SK-N-SH (cell line): Measurements from ENCODE around the gene PDS5A. TPM values are rescaled to one million over a fixed set of nuclear protein-coding genes. Genes with fewer than 3 reads are reported as not detected.

Source experiments
- CTCF ChIA-PET: fragments of 300-600, 350-600 bp; formaldehyde crosslinking; extraction: SDS; loops from one replicate; lab custom pipeline; 2021; lab: Yijun Ruan, JAX
- POLR2A ChIA-PET: fragments of 350-600 bp; sonication (Branson Sonifier 250); formaldehyde crosslinking; extraction: SDS; loops from one replicate; lab custom pipeline; 2020; ENCODE audit warnings: antibody characterized with exemption, inconsistent platforms; lab: Yijun Ruan, JAX
- DNase-seq: peaks from one replicate; pipeline ENCODE4 v3.0.0; 2012
- H2AFZ ChIP-seq: fragments of 200-600 bp; sonication (generic); 2 replicates; pipeline ENCODE4 v1.8.1; 2016; ENCODE audit warnings: antibody characterized with exemption, mild to moderate bottlenecking, low read depth
- H3F3A ChIP-seq: fragments of 200-600 bp; sonication (generic); replicated peaks from 2 replicates; pipeline ENCODE3; 2016; ENCODE audit warnings: antibody characterized with exemption, mild to moderate bottlenecking; ENCODE audit not compliant: insufficient read depth
- H3K27ac ChIP-seq, 2 experiments: fragments of 200-500 bp in 1 of 2; fragments of 200-600 bp in 1 of 2; sonication (Bioruptor generic) in 1 of 2; sonication (generic), shearing (Covaris generic) in 1 of 2; 2 replicates each; pipeline versions ENCODE4 v1.5.1 to v1.6.1; 2014 to 2016; ENCODE audit warnings: low read depth in 2 of 2, inconsistent platforms in 1 of 2, low read length in 1 of 2, mild to moderate bottlenecking in 1 of 2, mixed read lengths in 1 of 2
- H3K27me3 ChIP-seq: fragments of 200-600 bp; sonication (generic), shearing (Covaris generic); 2 replicates; pipeline ENCODE4 v1.6.1; 2016; ENCODE audit warnings: mixed run types; ENCODE audit not compliant: insufficient read depth
- H3K36me3 ChIP-seq, 2 experiments: fragments of 200-500 bp in 1 of 2; fragments of 200-600 bp in 1 of 2; sonication (Bioruptor generic) in 1 of 2; sonication (generic) in 1 of 2; replicated peaks in 1 of 2; 2 replicates each; pipeline versions ENCODE3 to v1.5.1; 2014 to 2016; ENCODE audit warnings: low read length in 1 of 2, mild to moderate bottlenecking in 1 of 2; ENCODE audit not compliant: insufficient read depth in 2 of 2, control insufficient read depth in 1 of 2
- H3K4me1 ChIP-seq, 2 experiments: fragments of 200-500 bp in 1 of 2; fragments of 200-600 bp in 1 of 2; sonication (Bioruptor generic) in 1 of 2; sonication (generic), shearing (Covaris generic) in 1 of 2; 2 replicates each; pipeline versions ENCODE4 v1.5.1 to v1.6.1; 2014 to 2016; ENCODE audit warnings: low read depth in 1 of 2, low read length in 1 of 2, mixed run types in 1 of 2; ENCODE audit not compliant: insufficient read depth in 2 of 2, control insufficient read depth in 1 of 2
- H3K4me2 ChIP-seq: fragments of 200-600 bp; sonication (generic), shearing (Covaris generic); 2 replicates; pipeline ENCODE4 v1.6.1; 2017; ENCODE audit warnings: mixed run types
- H3K4me3 ChIP-seq, 2 experiments: fragments of 200-500 bp in 1 of 2; fragments of 200-600 bp in 1 of 2; sonication (Bioruptor generic) in 1 of 2; sonication (generic), shearing (Covaris generic) in 1 of 2; 2 replicates each; pipeline versions ENCODE4 v1.5.1 to v1.8.1; 2014 to 2016; ENCODE audit warnings: low read depth in 2 of 2, inconsistent platforms in 1 of 2, low read length in 1 of 2, mild to moderate bottlenecking in 1 of 2, mixed read lengths in 1 of 2, moderate library complexity in 1 of 2
- H3K79me2 ChIP-seq: fragments of 200-600 bp; sonication (generic); 2 replicates; pipeline ENCODE4 v1.8.1; 2017; ENCODE audit warnings: mild to moderate bottlenecking; ENCODE audit not compliant: insufficient read depth
- H3K9ac ChIP-seq: fragments of 200-600 bp; sonication (generic); 2 replicates; pipeline ENCODE4 v1.6.1; 2017; ENCODE audit warnings: mixed run types
- H3K9me2 ChIP-seq: fragments of 200-600 bp; sonication (generic); 2 replicates; pipeline ENCODE4 v1.6.1; 2017; ENCODE audit warnings: mixed run types
- H3K9me3 ChIP-seq: fragments of 200-600 bp; sonication (generic); 2 replicates; pipeline ENCODE4 v1.6.1; 2017; ENCODE audit warnings: mixed run types, mild to moderate bottlenecking, moderate library complexity
- H4K20me1 ChIP-seq: fragments of 200-600 bp; sonication (generic); 2 replicates; pipeline ENCODE4 v1.6.1; 2017; ENCODE audit warnings: mild to moderate bottlenecking, mixed run types; ENCODE audit not compliant: insufficient read depth
- ELF1 ChIP-seq: IDR thresholded peaks from 2 replicates; pipeline ENCODE4 v1.4.0; 2012
- FOXM1 ChIP-seq: IDR thresholded peaks from 2 replicates; pipeline ENCODE4 v1.4.0; 2012; ENCODE audit warnings: low read depth, mild to moderate bottlenecking
- GATA2 ChIP-seq: sonication (generic); formaldehyde crosslinking; IDR thresholded peaks from 2 replicates; pipeline ENCODE4 v1.5.0; 2020; ENCODE audit warnings: mild to moderate bottlenecking, missing genetic modification reagents
- JUND ChIP-seq: IDR thresholded peaks from 2 replicates; pipeline ENCODE4 v1.4.0; 2012
- NFIC ChIP-seq: IDR thresholded peaks from 2 replicates; pipeline ENCODE4 v1.4.0; 2012; ENCODE audit warnings: borderline replicate concordance
- NRF1 ChIP-seq: IDR thresholded peaks from 2 replicates; pipeline ENCODE4 v1.6.1; 2012; ENCODE audit warnings: low read depth, mild to moderate bottlenecking, low read length
- POLR2AphosphoS5 ChIP-seq: IDR thresholded peaks from 2 replicates; pipeline ENCODE4 v1.6.1; 2012; ENCODE audit warnings: low read depth, low read length
- RAD21 ChIP-seq: IDR thresholded peaks from 2 replicates; pipeline ENCODE4 v1.6.1; 2012; ENCODE audit warnings: mild to moderate bottlenecking, low read length
- RCOR1 ChIP-seq: fragments of 150-350 bp; IDR thresholded peaks from 2 replicates; pipeline ENCODE4 v1.6.1; 2017; ENCODE audit warnings: antibody characterized with exemption, low read length
- RFX5 ChIP-seq: IDR thresholded peaks from 2 replicates; pipeline ENCODE4 v1.6.1; 2012; ENCODE audit warnings: mild to moderate bottlenecking, improper control_type of control experiment, low read length
- SIN3A ChIP-seq: IDR thresholded peaks from 2 replicates; pipeline ENCODE4 v1.6.1; 2012; ENCODE audit warnings: low read depth, mild to moderate bottlenecking, low read length, moderate library complexity, borderline replicate concordance
- SMC3 ChIP-seq: IDR thresholded peaks from 2 replicates; pipeline ENCODE4 v1.6.1; 2012; ENCODE audit warnings: low read depth, low read length, improper control_type of control experiment
- TCF12 ChIP-seq: IDR thresholded peaks from 2 replicates; pipeline ENCODE4 v1.4.0; 2012
- TEAD4 ChIP-seq: IDR thresholded peaks from 2 replicates; pipeline ENCODE4 v1.4.0; 2012; ENCODE audit warnings: mild to moderate bottlenecking, borderline replicate concordance; ENCODE audit not compliant: insufficient read depth
- YY1 ChIP-seq: IDR thresholded peaks from 2 replicates; pipeline ENCODE4 v1.4.0; 2012; ENCODE audit warnings: low read depth, mild to moderate bottlenecking
- whole genome bisulfite sequencing: methylation state at CpG from one replicate; pipeline ENCODE4 v1.1.6; 2017; ENCODE audit warnings: low lambda C conversion rate; 5-methylcytosine and 5-hydroxymethylcytosine counted together
- polyA plus RNA-seq, 3 experiments: library from polyadenylated mRNA; depleted of rRNA; stranded (reverse); fragments of >200 nt; gene quantifications; 2 replicates each; pipeline ENCODE4 v1.2.3, GENCODE V29; 2012
- TF ChIP-seq, protein P1 (sequence below): IDR thresholded peaks from 2 replicates; pipeline ENCODE4 v1.6.1; 2012; ENCODE audit warnings: mild to moderate bottlenecking, low read depth, low read length, moderate library complexity
- TF ChIP-seq, protein P2 (sequence below): IDR thresholded peaks from 2 replicates; pipeline ENCODE4 v1.4.0; 2012; ENCODE audit warnings: low read depth, borderline replicate concordance
- TF ChIP-seq, protein P3 (sequence below): IDR thresholded peaks from 2 replicates; pipeline ENCODE4 v1.4.0; 2012; ENCODE audit warnings: low read depth
- TF ChIP-seq, protein P4 (sequence below): fragments of 150-350 bp; IDR thresholded peaks from 2 replicates; pipeline ENCODE4 v1.6.1; 2017; ENCODE audit warnings: antibody characterized with exemption, low read length, low read depth, borderline replicate concordance
- TF ChIP-seq, protein P5 (sequence below): fragments of 200-600 bp; sonication (generic); IDR thresholded peaks from 2 replicates; pipeline ENCODE4 v1.6.1; 2017; ENCODE audit warnings: antibody characterized with exemption, mild to moderate bottlenecking, moderate library complexity

PDS5A gene
- polyA plus RNA-seq, 1 of the 3 experiments (the other 2 are of a cell fraction): 14.1 TPM

DNA sequence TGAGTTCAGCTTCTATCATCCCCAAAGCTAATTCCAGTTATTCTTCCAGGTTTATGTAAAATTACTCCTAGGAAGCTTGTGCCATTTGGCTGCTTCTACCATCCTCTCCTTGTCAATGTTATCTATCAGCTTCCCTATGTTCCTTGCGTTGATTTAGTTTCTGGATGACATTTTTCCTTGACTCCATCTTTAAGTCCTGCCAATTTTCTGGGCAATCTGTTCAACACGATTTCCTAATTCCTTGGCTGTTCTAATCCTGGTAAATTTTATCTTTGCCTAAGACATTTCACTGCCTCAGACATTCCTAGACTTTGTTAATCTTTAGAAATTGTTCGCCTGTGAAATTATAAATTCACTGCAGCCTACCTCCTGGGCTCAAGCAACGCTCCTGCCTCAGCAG, 125.1 kb downstream of the PDS5A start (continued):
- TF ChIP-seq, protein P1, sequence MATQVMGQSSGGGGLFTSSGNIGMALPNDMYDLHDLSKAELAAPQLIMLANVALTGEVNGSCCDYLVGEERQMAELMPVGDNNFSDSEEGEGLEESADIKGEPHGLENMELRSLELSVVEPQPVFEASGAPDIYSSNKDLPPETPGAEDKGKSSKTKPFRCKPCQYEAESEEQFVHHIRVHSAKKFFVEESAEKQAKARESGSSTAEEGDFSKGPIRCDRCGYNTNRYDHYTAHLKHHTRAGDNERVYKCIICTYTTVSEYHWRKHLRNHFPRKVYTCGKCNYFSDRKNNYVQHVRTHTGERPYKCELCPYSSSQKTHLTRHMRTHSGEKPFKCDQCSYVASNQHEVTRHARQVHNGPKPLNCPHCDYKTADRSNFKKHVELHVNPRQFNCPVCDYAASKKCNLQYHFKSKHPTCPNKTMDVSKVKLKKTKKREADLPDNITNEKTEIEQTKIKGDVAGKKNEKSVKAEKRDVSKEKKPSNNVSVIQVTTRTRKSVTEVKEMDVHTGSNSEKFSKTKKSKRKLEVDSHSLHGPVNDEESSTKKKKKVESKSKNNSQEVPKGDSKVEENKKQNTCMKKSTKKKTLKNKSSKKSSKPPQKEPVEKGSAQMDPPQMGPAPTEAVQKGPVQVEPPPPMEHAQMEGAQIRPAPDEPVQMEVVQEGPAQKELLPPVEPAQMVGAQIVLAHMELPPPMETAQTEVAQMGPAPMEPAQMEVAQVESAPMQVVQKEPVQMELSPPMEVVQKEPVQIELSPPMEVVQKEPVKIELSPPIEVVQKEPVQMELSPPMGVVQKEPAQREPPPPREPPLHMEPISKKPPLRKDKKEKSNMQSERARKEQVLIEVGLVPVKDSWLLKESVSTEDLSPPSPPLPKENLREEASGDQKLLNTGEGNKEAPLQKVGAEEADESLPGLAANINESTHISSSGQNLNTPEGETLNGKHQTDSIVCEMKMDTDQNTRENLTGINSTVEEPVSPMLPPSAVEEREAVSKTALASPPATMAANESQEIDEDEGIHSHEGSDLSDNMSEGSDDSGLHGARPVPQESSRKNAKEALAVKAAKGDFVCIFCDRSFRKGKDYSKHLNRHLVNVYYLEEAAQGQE: no peak
- no peak for TF ChIP-seq ELF1
- no peak for TF ChIP-seq SIN3A

DNA sequence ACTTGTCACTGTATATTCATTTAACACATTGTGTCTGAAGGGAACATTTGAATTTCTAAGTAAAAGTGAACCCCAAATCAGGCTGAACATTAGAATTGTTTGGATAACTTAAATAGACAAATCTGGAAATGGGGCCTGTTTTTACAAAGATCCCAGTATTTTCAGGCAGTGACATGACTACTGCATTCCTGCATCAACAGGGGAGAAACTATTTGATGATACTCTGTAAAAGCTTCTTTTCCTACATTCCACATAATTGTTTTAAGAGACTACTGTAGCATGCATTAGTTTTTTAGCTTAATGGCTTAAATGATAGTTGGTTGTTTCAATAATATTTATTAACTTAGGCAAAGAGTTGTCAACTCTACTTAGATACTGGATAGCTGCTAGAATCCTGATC, 127.0 kb downstream of the PDS5A start:
- Histone ChIP-seq H3K9ac (no peak overlapping the region), H3K4me2 (no peak overlapping the region), H3K36me3 (peaks cover 50 to 57% of the 10 kb centered on the region in 2 experiments), H2AFZ (no peak overlapping the region), H3K27ac (no peak overlapping the region), H3K9me2 (no peaks in the 10 kb centered on the region), H3K4me3 (no peak overlapping the region), H3K79me2 (peaks cover 24% of the 10 kb centered on the region), H3K9me3 (peaks cover 8% of the 10 kb centered on the region; the same call in 1 of the 2 replicates), H4K20me1 (0 out of 2 replicates have a peak, but pooled peaks cover 3% of the 10 kb centered on the region), H3K27me3 (no peaks in the 10 kb centered on the region), H3K4me1 (peaks cover 0 to 4% of the 10 kb centered on the region in 2 experiments; a peak in 1 of 4 replicates), H3F3A (peaks cover 5% of the 10 kb centered on the region)
- DNase-seq: no peak
- CTCF ChIA-PET: interaction anchor here (1.4 kb wide), 1 partner anchor 128 kb away, joined by 3 read pairs; no protein-coding TSS in a partner anchor
- TF ChIP-seq TEAD4: no peak
- TF ChIP-seq NRF1: no peak
- TF ChIP-seq YY1: no peak
- no peak for TF ChIP-seq GATA2 (CRISPR knock-in tag)
- no peak for TF ChIP-seq JUND
- TF ChIP-seq FOXM1: no peak
- POLR2A ChIA-PET: no interaction called here

DNA sequence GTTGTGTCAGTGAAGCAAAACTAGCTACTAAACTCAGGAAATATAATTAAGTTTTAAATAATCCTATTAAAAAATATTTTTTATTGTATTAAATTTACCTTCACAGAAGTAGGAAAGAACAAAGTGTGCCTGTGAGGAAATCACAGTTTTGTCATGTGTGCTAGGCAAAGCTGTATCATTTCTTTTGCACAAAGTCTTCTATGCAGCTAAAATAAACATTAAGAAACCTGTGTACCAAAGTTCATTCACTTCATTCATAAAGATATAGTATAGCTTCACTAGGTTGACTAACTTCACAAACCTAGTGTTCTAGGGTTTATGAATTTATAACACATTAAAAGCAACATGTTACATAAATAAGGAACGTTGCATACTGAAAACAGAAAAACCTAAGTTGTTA, 131.0 kb downstream of the PDS5A start:
- no peaks in the 10 kb centered on the region for H3K9me3 ChIP-seq
- H3K36me3 ChIP-seq: peaks cover 40 to 62% of the 10 kb centered on the region in 2 experiments
- CTCF ChIA-PET: interaction anchor here (0.6 kb wide), 1 partner anchor 15 kb away, joined by 3 read pairs; no protein-coding TSS in a partner anchor
- WGBS: 97% methylated on average over 1 of the region's 1 CpG
- 0 out of 4 replicates have a peak, but pooled peaks cover 0 to 4% of the 10 kb centered on the region in 2 experiments for H3K4me1 ChIP-seq
- DNase-seq: no peak
- POLR2A ChIA-PET: no interaction called here
- H2AFZ ChIP-seq: no peak overlapping the region
- no peak overlapping the region for H3K4me3 ChIP-seq
- H3K79me2 ChIP-seq: no peaks in the 10 kb centered on the region; the same call in 1 of the 2 replicates
- H3K27ac ChIP-seq: no peak overlapping the region
- H3F3A ChIP-seq: no peaks in the 10 kb centered on the region
- H3K9ac ChIP-seq: no peak overlapping the region
- no peaks in the 10 kb centered on the region for H4K20me1 ChIP-seq
- H3K4me2 ChIP-seq: no peak overlapping the region
- H3K9me2 ChIP-seq: no peaks in the 10 kb centered on the region
- H3K27me3 ChIP-seq: no peaks in the 10 kb centered on the region
- no peak for TF ChIP-seq ELF1
- no peak for TF ChIP-seq RCOR1
- TF ChIP-seq NFIC: no peak
- TF ChIP-seq POLR2AphosphoS5: no peak
- TF ChIP-seq TCF12: no peak
- no peak for TF ChIP-seq RFX5
- TF ChIP-seq, protein P2, sequence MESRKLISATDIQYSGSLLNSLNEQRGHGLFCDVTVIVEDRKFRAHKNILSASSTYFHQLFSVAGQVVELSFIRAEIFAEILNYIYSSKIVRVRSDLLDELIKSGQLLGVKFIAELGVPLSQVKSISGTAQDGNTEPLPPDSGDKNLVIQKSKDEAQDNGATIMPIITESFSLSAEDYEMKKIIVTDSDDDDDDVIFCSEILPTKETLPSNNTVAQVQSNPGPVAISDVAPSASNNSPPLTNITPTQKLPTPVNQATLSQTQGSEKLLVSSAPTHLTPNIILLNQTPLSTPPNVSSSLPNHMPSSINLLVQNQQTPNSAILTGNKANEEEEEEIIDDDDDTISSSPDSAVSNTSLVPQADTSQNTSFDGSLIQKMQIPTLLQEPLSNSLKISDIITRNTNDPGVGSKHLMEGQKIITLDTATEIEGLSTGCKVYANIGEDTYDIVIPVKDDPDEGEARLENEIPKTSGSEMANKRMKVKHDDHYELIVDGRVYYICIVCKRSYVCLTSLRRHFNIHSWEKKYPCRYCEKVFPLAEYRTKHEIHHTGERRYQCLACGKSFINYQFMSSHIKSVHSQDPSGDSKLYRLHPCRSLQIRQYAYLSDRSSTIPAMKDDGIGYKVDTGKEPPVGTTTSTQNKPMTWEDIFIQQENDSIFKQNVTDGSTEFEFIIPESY: no peak
- TF ChIP-seq, protein P3, sequence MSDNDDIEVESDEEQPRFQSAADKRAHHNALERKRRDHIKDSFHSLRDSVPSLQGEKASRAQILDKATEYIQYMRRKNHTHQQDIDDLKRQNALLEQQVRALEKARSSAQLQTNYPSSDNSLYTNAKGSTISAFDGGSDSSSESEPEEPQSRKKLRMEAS: no peak
- TF ChIP-seq, protein P4, sequence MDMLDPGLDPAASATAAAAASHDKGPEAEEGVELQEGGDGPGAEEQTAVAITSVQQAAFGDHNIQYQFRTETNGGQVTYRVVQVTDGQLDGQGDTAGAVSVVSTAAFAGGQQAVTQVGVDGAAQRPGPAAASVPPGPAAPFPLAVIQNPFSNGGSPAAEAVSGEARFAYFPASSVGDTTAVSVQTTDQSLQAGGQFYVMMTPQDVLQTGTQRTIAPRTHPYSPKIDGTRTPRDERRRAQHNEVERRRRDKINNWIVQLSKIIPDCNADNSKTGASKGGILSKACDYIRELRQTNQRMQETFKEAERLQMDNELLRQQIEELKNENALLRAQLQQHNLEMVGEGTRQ: no peak
- TF ChIP-seq RAD21: no peak
- TF ChIP-seq, protein P5, sequence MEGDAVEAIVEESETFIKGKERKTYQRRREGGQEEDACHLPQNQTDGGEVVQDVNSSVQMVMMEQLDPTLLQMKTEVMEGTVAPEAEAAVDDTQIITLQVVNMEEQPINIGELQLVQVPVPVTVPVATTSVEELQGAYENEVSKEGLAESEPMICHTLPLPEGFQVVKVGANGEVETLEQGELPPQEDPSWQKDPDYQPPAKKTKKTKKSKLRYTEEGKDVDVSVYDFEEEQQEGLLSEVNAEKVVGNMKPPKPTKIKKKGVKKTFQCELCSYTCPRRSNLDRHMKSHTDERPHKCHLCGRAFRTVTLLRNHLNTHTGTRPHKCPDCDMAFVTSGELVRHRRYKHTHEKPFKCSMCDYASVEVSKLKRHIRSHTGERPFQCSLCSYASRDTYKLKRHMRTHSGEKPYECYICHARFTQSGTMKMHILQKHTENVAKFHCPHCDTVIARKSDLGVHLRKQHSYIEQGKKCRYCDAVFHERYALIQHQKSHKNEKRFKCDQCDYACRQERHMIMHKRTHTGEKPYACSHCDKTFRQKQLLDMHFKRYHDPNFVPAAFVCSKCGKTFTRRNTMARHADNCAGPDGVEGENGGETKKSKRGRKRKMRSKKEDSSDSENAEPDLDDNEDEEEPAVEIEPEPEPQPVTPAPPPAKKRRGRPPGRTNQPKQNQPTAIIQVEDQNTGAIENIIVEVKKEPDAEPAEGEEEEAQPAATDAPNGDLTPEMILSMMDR: no peak
- no peak for TF ChIP-seq SMC3
